ENCODE results near the gene B4GALNT2.

Gene B4GALNT2

DNA sequence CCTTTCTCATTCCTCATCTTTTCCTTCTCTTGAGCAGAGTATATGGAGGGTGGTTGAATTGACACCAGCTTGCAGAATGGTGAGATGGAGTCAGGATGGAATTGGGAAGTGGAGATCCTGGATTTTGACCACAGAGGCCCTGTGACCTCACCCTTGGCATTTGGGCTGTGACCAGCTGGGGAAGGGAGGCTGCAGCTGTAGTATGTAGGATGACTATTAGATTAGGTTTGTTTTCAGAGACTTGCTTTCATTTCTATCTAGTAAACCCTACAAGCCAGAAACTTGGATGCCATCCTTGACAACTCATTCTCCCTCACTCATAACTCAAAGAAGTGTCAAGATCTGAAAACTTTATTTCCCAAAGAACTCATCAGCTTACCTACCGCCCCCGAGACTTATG, 71.9 kb downstream of the B4GALNT2 start:
- no peaks in the 10 kb centered on the region for H3K4me1 ChIP-seq
- no peak overlapping the region for H3K4me3 ChIP-seq
- peaks cover 0 to 30% of the 10 kb centered on the region in 2 donors for H3K27me3 ChIP-seq
- intact Hi-C loops (cut with DNase I; ENCODE audit: low total_unique reads), result no loop called here
- TF ChIP-seq, protein P1, sequence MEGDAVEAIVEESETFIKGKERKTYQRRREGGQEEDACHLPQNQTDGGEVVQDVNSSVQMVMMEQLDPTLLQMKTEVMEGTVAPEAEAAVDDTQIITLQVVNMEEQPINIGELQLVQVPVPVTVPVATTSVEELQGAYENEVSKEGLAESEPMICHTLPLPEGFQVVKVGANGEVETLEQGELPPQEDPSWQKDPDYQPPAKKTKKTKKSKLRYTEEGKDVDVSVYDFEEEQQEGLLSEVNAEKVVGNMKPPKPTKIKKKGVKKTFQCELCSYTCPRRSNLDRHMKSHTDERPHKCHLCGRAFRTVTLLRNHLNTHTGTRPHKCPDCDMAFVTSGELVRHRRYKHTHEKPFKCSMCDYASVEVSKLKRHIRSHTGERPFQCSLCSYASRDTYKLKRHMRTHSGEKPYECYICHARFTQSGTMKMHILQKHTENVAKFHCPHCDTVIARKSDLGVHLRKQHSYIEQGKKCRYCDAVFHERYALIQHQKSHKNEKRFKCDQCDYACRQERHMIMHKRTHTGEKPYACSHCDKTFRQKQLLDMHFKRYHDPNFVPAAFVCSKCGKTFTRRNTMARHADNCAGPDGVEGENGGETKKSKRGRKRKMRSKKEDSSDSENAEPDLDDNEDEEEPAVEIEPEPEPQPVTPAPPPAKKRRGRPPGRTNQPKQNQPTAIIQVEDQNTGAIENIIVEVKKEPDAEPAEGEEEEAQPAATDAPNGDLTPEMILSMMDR (IDR thresholded peaks at IDR 0.05), result no peak
- no peaks in the 10 kb centered on the region for H3K9me3 ChIP-seq
- H3K27ac ChIP-seq, result no peak overlapping the region
- no peak for DNase-seq
- H3K36me3 ChIP-seq, result no peaks in the 10 kb centered on the region

DNA sequence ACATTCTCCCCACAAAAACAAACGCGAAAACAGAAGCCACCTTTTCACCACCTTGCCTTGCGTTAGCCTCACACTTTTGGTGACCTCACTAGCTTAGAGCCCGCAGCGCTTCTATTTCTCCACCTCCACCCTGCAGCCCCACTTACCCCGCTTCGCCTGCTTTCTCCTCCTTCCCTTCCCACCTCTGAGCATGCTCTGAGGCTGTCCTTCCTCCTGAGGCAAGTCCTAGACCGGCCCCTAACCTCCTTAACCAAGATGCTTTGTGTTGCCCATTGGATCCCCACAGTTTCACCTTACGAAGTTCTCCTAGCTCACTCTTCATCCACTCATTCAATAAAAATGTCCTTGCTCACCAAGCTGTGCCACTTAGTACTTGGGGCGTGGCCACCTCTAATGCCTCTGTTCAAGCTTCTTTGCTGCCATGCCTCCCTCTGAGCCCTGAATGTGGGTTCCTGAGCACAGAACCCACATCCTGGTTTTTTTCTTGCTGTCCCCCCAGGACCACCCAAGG, 76.5 kb downstream of the B4GALNT2 start:
- Histone ChIP-seq H3K4me1 (no peaks in the 10 kb centered on the region), H3K36me3 (no peaks in the 10 kb centered on the region), H3K27ac (no peak overlapping the region), H3K27me3 (peaks cover 0 to 50% of the 10 kb centered on the region in 2 donors), H3K9me3 (no peaks in the 10 kb centered on the region), H3K4me3 (no peak overlapping the region)
- TF ChIP-seq, protein P1 (IDR thresholded peaks at IDR 0.05), result no peak
- intact Hi-C loops (cut with DNase I; ENCODE audit: low total_unique reads), result no loop called here
- DNase-seq, result no peak

DNA sequence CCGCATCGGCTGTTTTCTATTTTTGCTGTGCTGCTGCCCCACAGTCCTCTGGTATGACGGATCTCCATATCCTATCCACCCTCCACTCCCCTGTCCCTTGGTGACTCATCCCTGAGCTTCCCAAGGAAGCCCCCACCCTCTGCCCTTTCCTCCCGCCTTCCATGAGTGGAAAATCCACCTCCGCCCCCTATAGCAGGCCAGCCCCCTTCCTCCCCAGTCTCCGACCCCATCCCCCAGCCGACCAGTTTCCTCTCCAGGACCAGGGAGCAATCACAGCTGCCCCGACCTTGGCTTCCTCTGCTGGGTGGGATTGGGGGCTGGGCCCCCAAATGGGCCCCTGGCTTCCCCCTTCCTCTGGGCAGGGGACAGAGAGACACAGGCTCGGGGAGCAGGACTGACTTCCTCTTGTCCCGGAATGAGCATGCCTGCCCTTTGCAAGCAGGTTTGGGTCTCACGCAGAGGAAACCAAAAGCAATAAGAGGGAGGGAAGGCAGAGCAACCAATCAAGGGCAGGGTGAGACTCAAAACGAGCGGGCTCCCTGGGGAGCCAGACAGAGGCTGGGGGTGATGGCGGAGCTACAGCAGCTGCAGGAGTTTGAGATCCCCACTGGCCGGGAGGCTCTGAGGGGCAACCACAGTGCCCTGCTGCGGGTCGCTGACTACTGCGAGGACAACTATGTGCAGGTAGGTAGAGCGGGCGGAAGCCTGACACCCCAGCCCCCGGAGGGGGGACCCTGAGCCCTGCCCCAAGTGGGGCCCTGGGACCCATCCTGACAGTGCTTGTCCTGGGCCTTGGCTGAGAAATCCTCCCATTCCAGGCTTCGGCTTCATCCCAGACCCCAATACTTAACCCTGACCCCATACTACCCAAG, 77.8 kb downstream of the B4GALNT2 start, which contains the start of the genes ABI3 and GNGT2:
ABI3 (plus strand) TSS at position 550 of the 872 bp plus-strand sequence; CDS start at position 568, 18 bp downstream.
GNGT2 (minus strand) TSS at position 417 of the 872 bp plus-strand sequence. CDS start 3,152 bp downstream, outside the sequence.
- no peaks in the 10 kb centered on the region for H3K36me3 ChIP-seq
- no peaks in the 10 kb centered on the region for H3K9me3 ChIP-seq
- H3K4me1 ChIP-seq, result no peaks in the 10 kb centered on the region
- H3K4me3 ChIP-seq, result peak within 1 kb of the TSS; percentile 28 to 35
- H3K27ac ChIP-seq, result peak within 1 kb of the TSS in 1 of 2 donors; percentile 19
- DNase-seq, result no peak
- intact Hi-C loops (cut with DNase I; ENCODE audit: low total_unique reads), result no loop called here
- TF ChIP-seq, protein P1 (IDR thresholded peaks at IDR 0.05), result no peak
- H3K27me3 ChIP-seq, result peaks cover 0 to 50% of the 10 kb centered on the region in 2 donors

DNA sequence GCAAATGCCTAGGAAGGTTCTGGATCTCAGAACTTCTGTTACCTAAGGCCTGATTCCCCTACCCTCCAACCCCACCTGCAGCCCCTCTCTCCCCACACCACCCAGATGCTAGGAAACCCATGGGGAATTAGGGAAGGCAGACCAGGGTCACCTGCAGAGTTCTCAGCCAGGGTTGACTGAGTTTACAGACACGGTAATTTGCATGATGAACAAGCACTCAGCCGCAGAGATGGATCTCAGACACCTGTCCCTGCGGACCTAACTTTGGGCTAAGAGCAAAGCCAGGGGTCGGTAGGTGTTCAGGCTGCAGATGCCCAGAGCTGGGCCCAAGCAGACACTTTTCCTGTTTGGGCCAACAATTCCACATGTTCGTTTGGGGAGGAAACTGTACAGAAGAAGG, 80.8 kb downstream of the B4GALNT2 start:
- TF ChIP-seq, protein P1 (IDR thresholded peaks at IDR 0.05), result no peak
- Histone ChIP-seq H3K4me3 (no peak overlapping the region), H3K9me3 (no peaks in the 10 kb centered on the region), H3K27me3 (peaks cover 0 to 40% of the 10 kb centered on the region in 2 donors), H3K27ac (no peak overlapping the region), H3K4me1 (peaks cover 0 to 6% (median 0%) of the 10 kb centered on the region in 4 donors), H3K36me3 (no peaks in the 10 kb centered on the region)
- intact Hi-C loops (cut with DNase I; ENCODE audit: low total_unique reads), result no loop called here
- no peak for DNase-seq

DNA sequence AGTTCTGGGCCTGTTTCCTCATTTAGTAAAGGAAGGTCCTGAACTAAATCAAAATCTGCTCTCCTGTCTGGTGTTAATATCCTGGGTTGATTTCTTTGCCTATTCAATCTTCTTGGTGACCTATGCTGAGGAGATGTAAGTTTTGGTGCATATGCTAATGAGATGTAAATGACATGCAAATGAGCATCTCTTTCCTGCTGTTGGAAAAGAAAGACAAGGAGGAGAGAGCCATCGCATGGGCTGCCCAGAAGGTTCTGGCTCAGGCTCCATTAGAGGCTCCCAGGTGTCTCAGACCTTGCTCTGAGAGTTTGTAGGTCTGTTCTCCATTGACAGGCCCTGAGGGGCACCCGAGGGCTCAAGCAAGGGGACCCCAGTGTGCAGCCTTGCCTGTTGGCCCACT, 81.3 kb downstream of the B4GALNT2 start:
- Histone ChIP-seq H3K27me3 (peaks cover 0 to 39% of the 10 kb centered on the region in 2 donors), H3K4me1 (peaks cover 0 to 6% (median 0%) of the 10 kb centered on the region in 4 donors), H3K9me3 (no peaks in the 10 kb centered on the region), H3K36me3 (no peaks in the 10 kb centered on the region), H3K27ac (no peak overlapping the region), H3K4me3 (no peak overlapping the region)
- intact Hi-C loops (cut with DNase I; ENCODE audit: low total_unique reads), result no loop called here
- TF ChIP-seq, protein P1 (IDR thresholded peaks at IDR 0.05), result no peak
- DNase-seq, result no peak

Data from tibial artery (tissue), 4 donors.